ENCODE measurements around the gene INO80. TPM values are rescaled to one million over a fixed set of nuclear protein-coding genes. Genes with fewer than 3 reads are reported as not detected.

Gene INO80
- total RNA-seq, 2 experiments from 2014 or later: 31.7 to 35.1 TPM

- ChIA-PET POLR2A (no interaction called here), CTCF (ENCODE audit: unreplicated experiment) (no interaction called here)
- Histone ChIP-seq H4K20me1 (ENCODE audit: insufficient read depth, low read length) (no peaks in the 10 kb centered on the region), H3K9me2 (ENCODE audit: insufficient read depth, low read length) (no peaks in the 10 kb centered on the region), H3K4me1 (ENCODE audit: insufficient read depth, low read length, poor library complexity, severe bottlenecking) (peaks cover 16% of the 10 kb centered on the region), H3K36me3 (ENCODE audit: insufficient read depth, low read length) (peaks cover 20% of the 10 kb centered on the region), H3K4me3 (ENCODE audit: low read depth, low read length, poor library complexity, severe bottlenecking) (no peak overlapping the region), H2AFZ (ENCODE audit: low read length) (no peak overlapping the region), H3K4me2 (ENCODE audit: low read length) (no peak overlapping the region), H3K9me3 (ENCODE audit: low read length) (no peaks in the 10 kb centered on the region), H3K27ac (ENCODE audit: low read depth, low read length, poor library complexity, severe bottlenecking) (no peak overlapping the region), H3K79me2 (ENCODE audit: insufficient read depth, low read depth, low read length) (peaks cover 5% of the 10 kb centered on the region; the same call in 1 of the 2 replicates)
- BruUV-seq (replicated peaks): no TSS peak
- intact Hi-C loops (cut with micrococcal nuclease; ENCODE audit: unreplicated experiment): no loop called here
- no peak for DNase-seq (ENCODE audit: low spot score)
- TF ChIP-seq EZH2phosphoT487 (IDR thresholded peaks at IDR 0.05; ENCODE audit: borderline replicate concordance, low read depth, low read length) (no peak), CTCF (conservative IDR thresholded peaks at IDR 0.05; ENCODE audit: low read length) (no peak)
These were observed 157.4 kb downstream of the INO80 start for GRCh38 chr15:40958723-40959122.

GRCh38 chr15:40958146-40958545, 157.9 kb downstream of the INO80 start:
- intact Hi-C loops (cut with micrococcal nuclease; ENCODE audit: unreplicated experiment): no loop called here
- H3K4me2 ChIP-seq (ENCODE audit: low read length): no peak overlapping the region
- POLR2A ChIA-PET: no interaction called here

More at GRCh38 chr15:40958146-40958545, 157.9 kb downstream of the INO80 start:
- Histone ChIP-seq H3K36me3 (ENCODE audit: insufficient read depth, low read length) (peaks cover 20% of the 10 kb centered on the region), H3K27ac (ENCODE audit: low read depth, low read length, poor library complexity, severe bottlenecking) (no peak overlapping the region), H4K20me1 (ENCODE audit: insufficient read depth, low read length) (no peaks in the 10 kb centered on the region), H3K79me2 (ENCODE audit: insufficient read depth, low read depth, low read length) (peaks cover 6% of the 10 kb centered on the region; the same call in 1 of the 2 replicates), H3K4me3 (ENCODE audit: low read depth, low read length, poor library complexity, severe bottlenecking) (no peak overlapping the region), H2AFZ (ENCODE audit: low read length) (no peak overlapping the region), H3K9me2 (ENCODE audit: insufficient read depth, low read length) (no peaks in the 10 kb centered on the region), H3K9me3 (ENCODE audit: low read length) (no peaks in the 10 kb centered on the region), H3K4me1 (ENCODE audit: insufficient read depth, low read length, poor library complexity, severe bottlenecking) (peaks cover 16% of the 10 kb centered on the region)
- TF ChIP-seq EZH2phosphoT487 (IDR thresholded peaks at IDR 0.05; ENCODE audit: borderline replicate concordance, low read depth, low read length) (no peak), CTCF (conservative IDR thresholded peaks at IDR 0.05; ENCODE audit: low read length) (no peak)
- no peak for DNase-seq (ENCODE audit: low spot score)
- CTCF ChIA-PET (ENCODE audit: unreplicated experiment): no interaction called here
- BruUV-seq (replicated peaks): no TSS peak

Measured in OCI-LY7 (cell line).